ENCODE data around the gene TUBA4A. TPM values are rescaled to one million over a fixed set of nuclear protein-coding genes. Genes with fewer than 3 reads are reported as not detected.
"Not testable (repeated sequence)": the region's sequence is repeated elsewhere in the genome, so short reads cannot be mapped to it uniquely, and the experiment has no call there.

TUBA4A gene
- total and polyA plus RNA-seq, 2 of the 4 experiments (the other 2 are of a cell fraction) = 21.9 to 35.6 TPM

- H4K8ac ChIP-seq (ENCODE audit: low read depth in 2 of 2, low read length in 2 of 2); H3K18ac ChIP-seq (ENCODE audit: low read depth, low read length); H2AFZ ChIP-seq (replicated peaks; ENCODE audit: low read length, poor library complexity); H2BK120ac ChIP-seq (ENCODE audit: low read depth, low read length); H4K91ac ChIP-seq (ENCODE audit: insufficient read depth, low read depth, low read length); H2BK20ac ChIP-seq (ENCODE audit: low read depth, low read length); H3K56ac ChIP-seq (ENCODE audit: extremely low read depth, insufficient read depth, low read length); DNase-seq; H3K9ac ChIP-seq (ENCODE audit: low read depth, low read length); H3K4ac ChIP-seq (ENCODE audit: low read depth, low read length); H3K14ac ChIP-seq (replicated peaks; ENCODE audit: low read depth, low read length); H3K4me3 ChIP-seq (ENCODE audit: insufficient read depth, low read depth, low read length); H2BK15ac ChIP-seq (ENCODE audit: low read depth, low read length); BruUV-seq (replicated peaks); intact Hi-C loops (cut with micrococcal nuclease); H3K23ac ChIP-seq (ENCODE audit: low read depth, low read length); H3K27me3 ChIP-seq (ENCODE audit: control insufficient read depth, insufficient read depth, low read length); in situ Hi-C loops (cut with MboI; ENCODE audit: low sequenced_read_pairs); H3K27ac ChIP-seq (ENCODE audit: insufficient read depth, low read length); dilution Hi-C loops (cut with HindIII; ENCODE audit: low sequenced_read_pairs, unreplicated experiment); H3K9me3 ChIP-seq (ENCODE audit: control insufficient read depth, insufficient read depth, low read length); H2AK5ac ChIP-seq (ENCODE audit: low read depth, low read length); H3K4me2 ChIP-seq (ENCODE audit: low read depth, low read length); CTCF ChIA-PET; POLR2A ChIA-PET (ENCODE audit: unreplicated experiment); H4K5ac ChIP-seq (ENCODE audit: low read depth, low read length); ATAC-seq (ENCODE audit: low read depth); H2AK9ac ChIP-seq (replicated peaks; ENCODE audit: low read depth, low read length, poor library complexity); H3K79me1 ChIP-seq (ENCODE audit: low read depth in 1 of 2, low read length in 2 of 2): not testable (repeated sequence)
- Histone ChIP-seq H3K4me1 (ENCODE audit: control insufficient read depth, insufficient read depth, low read length) (peaks cover 14% of the 10 kb centered on the region), H4K20me1 (ENCODE audit: insufficient read depth, low read length) (peaks cover 10% of the 10 kb centered on the region; the same call in 1 of the 2 replicates), H3K9me1 (ENCODE audit: insufficient read depth, low read length) (peaks cover 11% of the 10 kb centered on the region; the same call in 1 of the 2 replicates), H2BK5ac (ENCODE audit: low read depth, low read length, poor library complexity, severe bottlenecking) (peak overlapping the region; percentile 7), H3K36me3 (ENCODE audit: control insufficient read depth, insufficient read depth, low read length) (peaks cover 42% of the 10 kb centered on the region)
- WGBS, 2 experiments (ENCODE audit: extremely low coverage in 2 of 2, insufficient read length in 1 of 2) = 86% methylated on average over 1 of the region's 6 CpGs; no CpG with 5 or more reads in 1 of the 2 experiments
Measured at GRCh38 chr2:219287116-219287440, 33.4 kb upstream of the TUBA4A start.

Measured in IMR-90 (cell line).